SK-N-MC (cell line): Measurements from ENCODE around the gene YBX3.

Source experiments
- EZH2 ChIP-seq: fragments of 200-600 bp; sonication (generic); IDR thresholded peaks from one replicate; pipeline ENCODE4 v1.6.1; 2017; ENCODE audit warnings: antibody characterized with exemption
- FOXP2 ChIP-seq: optimal IDR thresholded peaks from 2 replicates; pipeline ENCODE3; 2011; ENCODE audit warnings: mild to moderate bottlenecking, moderate library complexity; ENCODE audit not compliant: insufficient read depth; ENCODE audit errors: extremely low read length, control extremely low read depth
- POLR2AphosphoS5 ChIP-seq: IDR thresholded peaks from 2 replicates; pipeline ENCODE4 v1.6.1; 2012; ENCODE audit warnings: mild to moderate bottlenecking, low read depth, low read length, borderline replicate concordance

DNA sequence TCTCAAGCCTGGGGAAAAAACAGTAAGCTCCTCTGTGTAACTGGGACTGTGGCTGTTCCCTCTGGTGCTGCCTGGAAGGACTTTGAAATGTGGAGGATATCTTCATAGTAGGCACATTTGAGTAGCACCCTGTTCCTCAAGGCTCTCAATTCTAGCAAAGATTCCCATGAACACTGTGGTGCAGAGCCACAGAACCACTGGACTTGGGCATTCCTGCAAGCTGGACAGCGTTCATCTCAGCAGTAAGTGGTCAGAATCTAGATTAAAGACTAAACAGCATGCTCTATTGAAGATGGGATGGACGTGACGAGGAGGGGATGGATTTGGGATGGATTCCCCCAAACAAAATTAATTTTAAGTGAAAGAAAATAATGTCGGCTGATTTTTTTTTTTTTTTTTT lies 9.4 kb upstream of the YBX3 start:
- TF ChIP-seq POLR2AphosphoS5 (no peak), FOXP2 (no peak), EZH2 (no peak)
